ENCODE data around the gene MGAT5B. TPM values are rescaled to one million over a fixed set of nuclear protein-coding genes. Genes with fewer than 3 reads are reported as not detected.
"Not testable (repeated sequence)": the region's sequence is repeated elsewhere in the genome, so short reads cannot be mapped to it uniquely, and the experiment has no call there.

The MGAT5B gene
- total RNA-seq, 1 donor = 0.36 TPM

DNA sequence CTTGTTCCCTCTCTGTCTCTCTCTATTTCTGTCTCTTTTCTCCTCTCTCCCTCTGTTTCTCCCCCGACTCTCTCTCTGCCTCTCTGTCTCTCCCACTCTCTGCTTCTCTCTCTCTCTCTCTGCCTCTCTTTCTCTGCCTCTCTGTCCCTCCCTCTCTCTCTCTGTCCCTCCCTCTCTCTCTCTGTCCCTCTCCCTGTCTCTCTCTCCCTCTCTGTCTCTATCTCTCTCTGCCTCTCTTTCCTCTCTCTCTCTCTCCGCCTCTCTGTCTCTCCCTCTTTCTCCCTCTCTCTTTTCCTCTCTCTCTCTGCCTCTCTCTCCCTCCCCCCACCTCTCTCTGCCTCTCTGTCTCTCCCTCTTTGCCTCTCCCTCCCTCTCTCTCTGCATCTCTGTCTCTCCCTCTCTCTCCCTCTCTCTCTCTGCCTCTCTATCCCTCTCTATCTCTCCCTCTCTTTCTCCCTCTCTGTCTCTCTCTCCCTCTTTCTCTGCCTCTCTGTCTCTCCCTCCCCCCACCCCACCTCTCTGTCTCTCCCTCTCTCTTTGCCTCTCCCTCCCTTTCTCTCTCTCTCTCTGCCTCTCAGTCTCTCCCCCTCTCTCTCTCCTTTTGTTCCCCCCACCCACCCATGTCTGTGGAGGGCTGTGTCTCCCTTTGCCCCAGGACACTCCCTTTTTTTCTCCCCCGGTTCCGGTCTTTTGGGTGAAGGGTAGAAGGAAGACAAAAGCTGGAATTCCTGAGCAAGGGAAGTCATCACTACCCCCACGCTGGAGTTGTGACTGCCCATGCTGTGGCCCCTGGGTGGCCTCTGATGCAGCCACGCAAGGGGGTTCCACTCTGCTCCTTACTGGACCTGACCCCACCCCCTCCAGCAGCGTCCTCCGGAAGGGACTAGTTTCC is 27.1 kb upstream of the MGAT5B start:
- Histone ChIP-seq H3K79me2 (ENCODE audit: insufficient read depth, low read length) (no peaks in the 10 kb centered on the region), H3K4me1 (ENCODE audit: insufficient read depth, low read length) (peaks cover 3% of the 10 kb centered on the region), H3K27me3 (ENCODE audit: insufficient read depth, low read length) (peaks cover 28% of the 10 kb centered on the region), H3K4me2 (ENCODE audit: insufficient read depth, low read length) (no peak overlapping the region), H3K4me3 (ENCODE audit: insufficient read depth, low read length) (no peak overlapping the region), H3K9me3 (ENCODE audit: low read depth, low read length) (no peaks in the 10 kb centered on the region), H2AFZ (ENCODE audit: low read length) (no peak overlapping the region), H4K20me1 (ENCODE audit: insufficient read depth, low read length) (no peaks in the 10 kb centered on the region), H3K36me3 (ENCODE audit: insufficient read depth, low read length) (no peaks in the 10 kb centered on the region), H3K27ac (ENCODE audit: low read depth, low read length) (no peak overlapping the region)
- DNase-seq (ENCODE audit: insufficient read length, low spot score, missing footprints) = peak; percentile 15
- TF ChIP-seq, protein P1, sequence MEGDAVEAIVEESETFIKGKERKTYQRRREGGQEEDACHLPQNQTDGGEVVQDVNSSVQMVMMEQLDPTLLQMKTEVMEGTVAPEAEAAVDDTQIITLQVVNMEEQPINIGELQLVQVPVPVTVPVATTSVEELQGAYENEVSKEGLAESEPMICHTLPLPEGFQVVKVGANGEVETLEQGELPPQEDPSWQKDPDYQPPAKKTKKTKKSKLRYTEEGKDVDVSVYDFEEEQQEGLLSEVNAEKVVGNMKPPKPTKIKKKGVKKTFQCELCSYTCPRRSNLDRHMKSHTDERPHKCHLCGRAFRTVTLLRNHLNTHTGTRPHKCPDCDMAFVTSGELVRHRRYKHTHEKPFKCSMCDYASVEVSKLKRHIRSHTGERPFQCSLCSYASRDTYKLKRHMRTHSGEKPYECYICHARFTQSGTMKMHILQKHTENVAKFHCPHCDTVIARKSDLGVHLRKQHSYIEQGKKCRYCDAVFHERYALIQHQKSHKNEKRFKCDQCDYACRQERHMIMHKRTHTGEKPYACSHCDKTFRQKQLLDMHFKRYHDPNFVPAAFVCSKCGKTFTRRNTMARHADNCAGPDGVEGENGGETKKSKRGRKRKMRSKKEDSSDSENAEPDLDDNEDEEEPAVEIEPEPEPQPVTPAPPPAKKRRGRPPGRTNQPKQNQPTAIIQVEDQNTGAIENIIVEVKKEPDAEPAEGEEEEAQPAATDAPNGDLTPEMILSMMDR (IDR thresholded peaks at IDR 0.05; ENCODE audit: extremely low read depth, low read depth, low read length) = no peak

DNA sequence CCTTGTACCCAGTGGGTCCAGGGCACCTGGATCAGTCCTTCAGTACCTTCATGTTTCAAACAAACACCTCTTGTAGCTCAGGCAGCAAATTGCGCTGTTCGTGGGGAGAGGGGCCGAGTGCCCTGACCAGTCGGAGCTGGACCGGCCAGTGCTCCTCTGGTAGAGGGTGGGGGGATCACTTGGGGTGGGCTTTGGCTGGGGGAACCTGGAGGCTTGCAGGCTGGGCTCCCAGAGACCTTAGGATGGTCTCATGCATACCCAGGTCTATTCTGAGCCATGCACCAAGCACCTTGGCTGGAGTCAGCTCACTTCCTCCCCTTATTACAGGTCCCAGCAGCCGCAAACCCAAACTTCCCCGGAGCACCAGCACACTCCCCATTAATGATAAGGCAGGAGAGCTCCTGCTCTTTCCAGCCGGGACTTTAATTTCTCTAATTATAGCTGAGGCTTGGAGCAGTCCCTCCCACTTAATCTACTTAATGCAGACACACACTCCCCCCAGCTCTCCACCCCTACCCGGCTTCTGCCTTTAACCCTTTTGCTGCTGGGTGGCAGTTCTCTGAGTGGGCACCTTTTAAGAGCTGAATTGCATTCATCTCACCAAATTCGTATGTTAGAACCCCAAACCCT is 26.3 kb upstream of the MGAT5B start:
- Histone ChIP-seq H3K9me3 (ENCODE audit: low read depth, low read length) (no peaks in the 10 kb centered on the region), H3K4me3 (ENCODE audit: insufficient read depth, low read length) (no peak overlapping the region), H3K79me2 (ENCODE audit: insufficient read depth, low read length) (no peaks in the 10 kb centered on the region), H3K4me1 (ENCODE audit: insufficient read depth, low read length) (peaks cover 3% of the 10 kb centered on the region), H2AFZ (ENCODE audit: low read length) (no peak overlapping the region), H3K36me3 (ENCODE audit: insufficient read depth, low read length) (no peaks in the 10 kb centered on the region), H3K27ac (ENCODE audit: low read depth, low read length) (no peak overlapping the region), H3K27me3 (ENCODE audit: insufficient read depth, low read length) (peaks cover 28% of the 10 kb centered on the region), H3K4me2 (ENCODE audit: insufficient read depth, low read length) (no peak overlapping the region), H4K20me1 (ENCODE audit: insufficient read depth, low read length) (no peaks in the 10 kb centered on the region)
- no peak for DNase-seq (ENCODE audit: insufficient read length, low spot score, missing footprints)
- TF ChIP-seq, protein P1 (IDR thresholded peaks at IDR 0.05; ENCODE audit: extremely low read depth, low read depth, low read length) = no peak

DNA sequence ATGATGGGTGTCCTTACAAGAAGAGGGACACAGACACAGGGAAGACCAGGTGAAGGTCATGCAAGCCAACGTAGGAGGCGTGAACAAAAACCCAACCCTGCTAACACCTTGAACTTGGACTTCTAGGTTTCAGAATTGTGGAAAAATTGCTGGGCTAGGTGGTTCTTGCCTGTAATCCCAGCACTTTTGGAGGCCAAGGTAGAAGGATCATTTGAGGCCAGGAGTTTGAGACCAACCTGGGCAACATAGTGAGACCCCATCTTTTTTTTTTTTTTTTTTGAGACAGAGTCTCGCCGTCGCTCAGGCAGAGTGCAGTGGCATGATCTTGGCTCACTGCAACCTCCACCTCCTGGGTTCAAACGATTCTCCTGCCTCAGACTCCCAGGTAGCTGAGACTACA is 25.1 kb upstream of the MGAT5B start:
- H3K27ac ChIP-seq (ENCODE audit: low read depth, low read length); H3K79me2 ChIP-seq (ENCODE audit: insufficient read depth, low read length); H3K4me2 ChIP-seq (ENCODE audit: insufficient read depth, low read length); H3K9me3 ChIP-seq (ENCODE audit: low read depth, low read length); H2AFZ ChIP-seq (ENCODE audit: low read length); H3K36me3 ChIP-seq (ENCODE audit: insufficient read depth, low read length); DNase-seq (ENCODE audit: insufficient read length, low spot score, missing footprints); H3K4me3 ChIP-seq (ENCODE audit: insufficient read depth, low read length); H4K20me1 ChIP-seq (ENCODE audit: insufficient read depth, low read length); H3K4me1 ChIP-seq (ENCODE audit: insufficient read depth, low read length): not testable (repeated sequence)
- peaks cover 28% of the 10 kb centered on the region for H3K27me3 ChIP-seq (ENCODE audit: insufficient read depth, low read length)

DNA sequence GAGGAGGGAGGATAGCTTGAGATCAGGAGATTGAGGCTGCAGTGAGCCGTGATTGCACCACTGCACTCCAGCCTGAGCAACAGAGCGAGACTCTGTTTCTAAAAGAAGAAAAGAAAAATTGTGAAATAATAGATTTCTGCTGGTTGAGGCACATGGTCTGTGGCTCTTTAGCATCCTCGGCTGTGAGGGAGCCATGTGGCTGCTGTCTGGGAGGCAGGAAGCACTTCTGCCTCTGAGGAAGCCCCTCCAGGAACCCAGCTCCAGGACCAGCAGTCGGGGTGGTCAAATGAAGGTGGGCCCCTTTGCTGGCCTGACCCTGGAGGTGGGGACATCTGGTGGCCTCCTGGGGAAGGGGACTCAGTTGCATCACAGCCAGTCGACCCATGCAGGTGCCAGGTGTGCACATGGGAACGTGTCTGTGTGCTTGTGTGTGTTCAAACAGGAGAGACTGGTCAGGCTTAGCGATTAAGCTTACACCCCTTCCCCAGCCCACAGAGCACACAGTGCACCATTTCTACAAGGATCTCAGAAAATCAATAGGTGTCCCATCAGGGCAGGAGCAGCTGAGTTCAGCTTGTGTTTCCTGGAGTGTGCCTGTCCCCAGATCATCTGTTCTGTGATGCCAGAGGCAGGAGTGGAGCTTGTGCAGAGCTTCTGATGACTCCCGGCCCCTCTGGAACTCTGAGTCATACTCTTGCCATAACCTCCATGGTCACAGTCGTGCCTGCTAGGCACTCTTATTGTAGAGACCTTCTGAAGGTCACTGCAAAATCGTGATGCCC is 24.3 kb upstream of the MGAT5B start:
- TF ChIP-seq, protein P1 (IDR thresholded peaks at IDR 0.05; ENCODE audit: extremely low read depth, low read depth, low read length) = no peak
- H3K9me3 ChIP-seq (ENCODE audit: low read depth, low read length) = no peaks in the 10 kb centered on the region
- no peak overlapping the region for H3K4me3 ChIP-seq (ENCODE audit: insufficient read depth, low read length)
- peak; percentile 83 for DNase-seq (ENCODE audit: insufficient read length, low spot score, missing footprints)
- no peaks in the 10 kb centered on the region for H3K36me3 ChIP-seq (ENCODE audit: insufficient read depth, low read length)
- H3K4me1 ChIP-seq (ENCODE audit: insufficient read depth, low read length) = peaks cover 3% of the 10 kb centered on the region
- H2AFZ ChIP-seq (ENCODE audit: low read length) = no peak overlapping the region
- no peaks in the 10 kb centered on the region for H4K20me1 ChIP-seq (ENCODE audit: insufficient read depth, low read length)
- peaks cover 28% of the 10 kb centered on the region for H3K27me3 ChIP-seq (ENCODE audit: insufficient read depth, low read length)
- H3K27ac ChIP-seq (ENCODE audit: low read depth, low read length) = no peak overlapping the region
- no peaks in the 10 kb centered on the region for H3K79me2 ChIP-seq (ENCODE audit: insufficient read depth, low read length)
- H3K4me2 ChIP-seq (ENCODE audit: insufficient read depth, low read length) = no peak overlapping the region

Measured in osteoblast (primary cell).